Neural progenitor cell (in vitro differentiated cells): ENCODE measurements around the gene NEK4. TPM values are rescaled to one million over a fixed set of nuclear protein-coding genes. Genes with fewer than 3 reads are reported as not detected.
A peak's percentile ranks its signal among the peaks of the same experiment; 100 is the strongest.

Experiments used
- DNase-seq: peaks from one replicate; pipeline ENCODE4 v3.0.0-alpha.2; 2016; ENCODE audit warnings: low spot score
- H2AFZ ChIP-seq: fragments of 200-600 bp; sonication (generic); replicated peaks from 2 replicates; pipeline ENCODE4 v1.6.1; 2016; ENCODE audit warnings: antibody characterized with exemption
- H3F3A ChIP-seq: fragments of 200-600 bp; sonication (generic); 2 replicates; pipeline ENCODE4 v1.6.1; 2016; ENCODE audit warnings: antibody characterized with exemption, low read depth
- H3K27ac ChIP-seq: fragments of 200-600 bp; sonication (generic); 2 replicates; pipeline ENCODE4 v1.5.1; 2016; ENCODE audit warnings: mild to moderate bottlenecking
- H3K27me3 ChIP-seq: fragments of 200-600 bp; sonication (generic); 2 replicates; pipeline ENCODE4 v1.6.1; 2016; ENCODE audit warnings: mild to moderate bottlenecking, moderate library complexity
- H3K36me3 ChIP-seq: fragments of 200-600 bp; sonication (generic); 2 replicates; pipeline ENCODE4 v1.5.1; 2016
- H3K4me1 ChIP-seq: fragments of 200-600 bp; sonication (generic); 2 replicates; pipeline ENCODE4 v1.6.1; 2016; ENCODE audit warnings: mixed run types
- H3K4me2 ChIP-seq: fragments of 200-600 bp; sonication (generic); 2 replicates; pipeline ENCODE4 v1.6.1; 2016
- H3K4me3 ChIP-seq: fragments of 200-600 bp; sonication (generic); 2 replicates; pipeline ENCODE4 v1.5.1; 2016
- H3K79me2 ChIP-seq: fragments of 200-600 bp; sonication (generic); 2 replicates; pipeline ENCODE4 v1.6.1; 2016; ENCODE audit warnings: low read depth
- H3K9ac ChIP-seq: fragments of 200-600 bp; sonication (generic); 2 replicates; pipeline ENCODE4 v1.6.1; 2016
- H3K9me3 ChIP-seq: fragments of 200-600 bp; sonication (generic); 2 replicates; pipeline ENCODE4 v1.5.1; 2016; ENCODE audit warnings: low read depth
- H4K20me1 ChIP-seq: fragments of 200-600 bp; sonication (generic); 2 replicates; pipeline ENCODE4 v1.6.1; 2016; ENCODE audit warnings: low read depth
- H3K27ac Mint-ChIP-seq: 3 replicates; pipeline ENCODE4 v1.8.0; 2021; ENCODE audit warnings: mixed read lengths
- H3K27me3 Mint-ChIP-seq: 2 replicates; pipeline ENCODE4 v1.8.0; 2022; ENCODE audit warnings: low read depth, mild to moderate bottlenecking, inconsistent platforms, moderate library complexity, mixed read lengths; ENCODE audit not compliant: insufficient read depth
- H3K36me3 Mint-ChIP-seq: 3 replicates; pipeline ENCODE4 v1.8.0; 2021; ENCODE audit warnings: mixed read lengths
- H3K4me1 Mint-ChIP-seq: 3 replicates; pipeline ENCODE4 v1.8.0; 2021; ENCODE audit warnings: mixed read lengths
- H3K4me3 Mint-ChIP-seq: 3 replicates; pipeline ENCODE4 v1.8.0; 2021; ENCODE audit warnings: mild to moderate bottlenecking, moderate library complexity, mixed read lengths
- H3K9me3 Mint-ChIP-seq: 3 replicates; pipeline ENCODE4 v1.8.0; 2020; ENCODE audit warnings: mixed read lengths
- EZH2 ChIP-seq: fragments of 200-600 bp; sonication (generic); IDR thresholded peaks from 2 replicates; pipeline ENCODE4 v1.6.1; 2017; ENCODE audit warnings: antibody characterized with exemption, mild to moderate bottlenecking, moderate library complexity
- EZH2phosphoT487 ChIP-seq: fragments of 200-600 bp; sonication (generic); IDR thresholded peaks from 2 replicates; pipeline ENCODE4 v1.6.1; 2017; ENCODE audit warnings: antibody characterized with exemption
- total RNA-seq: library from RNA; depleted of rRNA; stranded (reverse); fragments of >200 nt; gene quantifications from 2 replicates; pipeline ENCODE4 v1.2.3, GENCODE V29; 2015; ENCODE audit warnings: low replicate concordance
- TF ChIP-seq, protein P1 (sequence below): fragments of 200-600 bp; sonication (generic); IDR thresholded peaks from 2 replicates; pipeline ENCODE4 v1.5.1; 2017; ENCODE audit warnings: antibody characterized with exemption, mild to moderate bottlenecking

The NEK4 gene
- total RNA-seq, 1 donor from 2014 or later = 41.8 TPM

DNA sequence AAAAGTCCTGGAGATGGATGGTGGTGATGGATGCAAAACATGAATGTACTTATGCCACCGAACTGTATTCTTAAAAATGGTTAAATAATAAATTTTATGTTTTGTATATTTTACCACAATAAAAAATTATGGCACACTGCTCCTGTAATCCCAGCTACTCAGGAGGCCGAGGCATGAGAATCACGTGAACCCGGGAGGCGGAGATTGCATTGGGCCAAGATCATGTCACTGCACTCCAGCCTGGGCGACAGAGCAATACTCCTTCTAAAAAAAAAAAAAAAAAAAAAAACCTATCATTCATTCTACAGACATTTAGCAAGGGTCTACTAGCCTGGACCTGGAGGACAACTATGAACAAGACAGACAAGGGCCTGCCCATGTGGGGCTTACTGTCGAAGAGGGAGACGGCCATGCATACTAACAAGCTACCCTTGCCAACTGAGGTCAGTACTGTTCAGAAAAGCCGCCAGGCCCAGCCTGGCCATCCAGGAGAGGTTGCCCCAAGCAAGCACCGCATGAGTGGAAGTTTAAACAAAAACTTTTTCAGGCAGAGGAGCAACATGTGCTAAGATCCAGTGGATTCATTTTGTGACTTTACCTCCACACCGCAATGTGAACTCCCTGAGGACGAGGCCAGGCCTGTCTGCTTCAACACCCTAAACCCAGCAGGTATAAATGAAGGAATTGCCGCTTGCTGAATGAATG lies 2.8 kb upstream of the NEK4 start:
- Histone ChIP-seq H3K27ac (no peak overlapping the region), H3K9me3 (no peaks in the 10 kb centered on the region), H3K4me3 (no peak overlapping the region), H3K27me3 (no peaks in the 10 kb centered on the region), H3K4me1 (peaks cover 9% of the 10 kb centered on the region), H3F3A (peaks cover 10% of the 10 kb centered on the region), H3K79me2 (peaks cover 20% of the 10 kb centered on the region), H4K20me1 (peaks cover 6% of the 10 kb centered on the region), H3K36me3 (no peaks in the 10 kb centered on the region), H3K4me2 (no peak overlapping the region), H2AFZ (no peak overlapping the region), H3K9ac (no peak overlapping the region)
- no peak for DNase-seq
- no peak for TF ChIP-seq EZH2phosphoT487
- TF ChIP-seq, protein P1, sequence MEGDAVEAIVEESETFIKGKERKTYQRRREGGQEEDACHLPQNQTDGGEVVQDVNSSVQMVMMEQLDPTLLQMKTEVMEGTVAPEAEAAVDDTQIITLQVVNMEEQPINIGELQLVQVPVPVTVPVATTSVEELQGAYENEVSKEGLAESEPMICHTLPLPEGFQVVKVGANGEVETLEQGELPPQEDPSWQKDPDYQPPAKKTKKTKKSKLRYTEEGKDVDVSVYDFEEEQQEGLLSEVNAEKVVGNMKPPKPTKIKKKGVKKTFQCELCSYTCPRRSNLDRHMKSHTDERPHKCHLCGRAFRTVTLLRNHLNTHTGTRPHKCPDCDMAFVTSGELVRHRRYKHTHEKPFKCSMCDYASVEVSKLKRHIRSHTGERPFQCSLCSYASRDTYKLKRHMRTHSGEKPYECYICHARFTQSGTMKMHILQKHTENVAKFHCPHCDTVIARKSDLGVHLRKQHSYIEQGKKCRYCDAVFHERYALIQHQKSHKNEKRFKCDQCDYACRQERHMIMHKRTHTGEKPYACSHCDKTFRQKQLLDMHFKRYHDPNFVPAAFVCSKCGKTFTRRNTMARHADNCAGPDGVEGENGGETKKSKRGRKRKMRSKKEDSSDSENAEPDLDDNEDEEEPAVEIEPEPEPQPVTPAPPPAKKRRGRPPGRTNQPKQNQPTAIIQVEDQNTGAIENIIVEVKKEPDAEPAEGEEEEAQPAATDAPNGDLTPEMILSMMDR = no peak
- TF ChIP-seq EZH2 = no peak
- H3K27me3 Mint-ChIP-seq = no peaks in the 10 kb centered on the region
- peaks cover 16% of the 10 kb centered on the region for H3K4me1 Mint-ChIP-seq
- peaks cover 5% of the 10 kb centered on the region for H3K36me3 Mint-ChIP-seq
- H3K27ac Mint-ChIP-seq = peak overlapping the region; percentile 23
- no peak overlapping the region for H3K4me3 Mint-ChIP-seq
- H3K9me3 Mint-ChIP-seq = no peaks in the 10 kb centered on the region

DNA sequence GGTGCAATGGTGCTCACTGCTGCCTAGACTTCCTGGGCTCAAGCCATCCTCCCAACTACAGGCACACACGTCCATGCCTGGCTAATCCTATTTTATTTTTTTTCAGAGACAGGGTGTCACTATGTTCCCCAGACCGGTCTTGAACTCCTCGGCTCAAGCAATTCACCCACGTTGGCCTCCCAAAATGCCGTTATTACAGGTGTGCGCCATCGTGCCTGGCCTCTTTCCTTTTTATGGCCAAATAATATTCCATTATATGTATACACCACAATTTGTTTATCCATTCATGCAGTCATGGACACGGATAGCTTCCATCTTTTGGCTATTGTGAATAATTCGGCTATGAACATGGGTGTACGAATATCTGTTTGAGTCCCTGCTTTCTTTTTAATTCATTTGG lies 962 bp upstream of the NEK4 start:
- H3F3A ChIP-seq = peaks cover 10% of the 10 kb centered on the region
- H3K4me3 ChIP-seq = peak overlapping the region; percentile 89
- no peak overlapping the region for H3K27ac Mint-ChIP-seq
- H2AFZ ChIP-seq = peak overlapping the region; percentile 32
- H3K9me3 Mint-ChIP-seq = no peaks in the 10 kb centered on the region
- H3K79me2 ChIP-seq = peaks cover 30% of the 10 kb centered on the region
- H3K4me1 Mint-ChIP-seq = peaks cover 16% of the 10 kb centered on the region
- peak overlapping the region; percentile 84 for H3K4me2 ChIP-seq
- TF ChIP-seq EZH2 (no peak), EZH2phosphoT487 (no peak)
- TF ChIP-seq, protein P1 = no peak
- peaks cover 6% of the 10 kb centered on the region for H4K20me1 ChIP-seq
- peaks cover 12% of the 10 kb centered on the region for H3K36me3 Mint-ChIP-seq
- H3K9ac ChIP-seq = no peak overlapping the region
- peaks cover 6% of the 10 kb centered on the region for H3K36me3 ChIP-seq
- peaks cover 9% of the 10 kb centered on the region for H3K4me1 ChIP-seq
- no peaks in the 10 kb centered on the region for H3K27me3 ChIP-seq
- no peaks in the 10 kb centered on the region for H3K9me3 ChIP-seq
- H3K27ac ChIP-seq = no peak overlapping the region
- no peak for DNase-seq
- peak overlapping the region; percentile 98 for H3K4me3 Mint-ChIP-seq
- no peaks in the 10 kb centered on the region for H3K27me3 Mint-ChIP-seq

- peaks cover 9% of the 10 kb centered on the region for H3K4me1 ChIP-seq
- no peaks in the 10 kb centered on the region for H3K27me3 ChIP-seq
- H3K4me2 ChIP-seq = peak overlapping the region; percentile 84
- H3K36me3 ChIP-seq = peaks cover 6% of the 10 kb centered on the region
- peak overlapping the region; percentile 89 for H3K4me3 ChIP-seq
- H3K27ac ChIP-seq = peak overlapping the region; percentile 24
- Mint-ChIP-seq H3K4me1 (peaks cover 16% of the 10 kb centered on the region), H3K4me3 (peak overlapping the region; percentile 98), H3K27me3 (no peaks in the 10 kb centered on the region), H3K36me3 (peaks cover 12% of the 10 kb centered on the region), H3K9me3 (no peaks in the 10 kb centered on the region), H3K27ac (peak overlapping the region; percentile 86)
- DNase-seq = no peak
- peak overlapping the region; percentile 95 for H2AFZ ChIP-seq
- TF ChIP-seq, protein P1 = no peak
- TF ChIP-seq EZH2 (no peak), EZH2phosphoT487 (no peak)
- H3F3A ChIP-seq = peaks cover 10% of the 10 kb centered on the region
- H3K9me3 ChIP-seq = no peaks in the 10 kb centered on the region
- peaks cover 30% of the 10 kb centered on the region for H3K79me2 ChIP-seq
- H3K9ac ChIP-seq = peak overlapping the region; percentile 80
- peaks cover 6% of the 10 kb centered on the region for H4K20me1 ChIP-seq
Observed at GRCh38 chr3:52771334-52771681, 568 bp upstream of the NEK4 start.
